Kidney glomerular epithelial cell (primary cell): ENCODE data around the gene BTBD2.

Experiments used
- DNase-seq: peaks from one replicate; lab custom pipeline; 2025; lab: John Stamatoyannopoulos, UW

The BTBD2 gene

DNA sequence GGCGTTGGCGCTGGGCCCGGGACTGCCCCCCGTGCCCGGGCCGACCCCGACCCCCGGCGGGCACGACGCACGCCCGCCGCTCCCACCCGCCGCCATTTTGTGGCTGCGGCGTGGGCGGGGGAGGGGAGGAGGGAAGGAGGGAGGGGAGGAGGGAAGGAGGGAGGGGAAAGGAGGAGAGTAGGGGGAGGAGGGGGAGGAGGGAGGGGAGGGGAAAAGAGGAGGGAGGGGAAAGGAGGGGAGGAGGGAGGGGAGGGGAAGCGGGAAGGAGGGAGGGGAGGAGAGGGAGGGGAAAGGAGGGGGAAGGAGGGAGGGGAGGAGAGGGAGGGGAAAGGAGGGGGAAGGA is at the start of gene BTBD2:
Gene BTBD2 (minus strand): TSS at position 107 of the 343 bp plus-strand sequence. CDS start 11 bp downstream, at position 96.
- DNase-seq = no peak

DNA sequence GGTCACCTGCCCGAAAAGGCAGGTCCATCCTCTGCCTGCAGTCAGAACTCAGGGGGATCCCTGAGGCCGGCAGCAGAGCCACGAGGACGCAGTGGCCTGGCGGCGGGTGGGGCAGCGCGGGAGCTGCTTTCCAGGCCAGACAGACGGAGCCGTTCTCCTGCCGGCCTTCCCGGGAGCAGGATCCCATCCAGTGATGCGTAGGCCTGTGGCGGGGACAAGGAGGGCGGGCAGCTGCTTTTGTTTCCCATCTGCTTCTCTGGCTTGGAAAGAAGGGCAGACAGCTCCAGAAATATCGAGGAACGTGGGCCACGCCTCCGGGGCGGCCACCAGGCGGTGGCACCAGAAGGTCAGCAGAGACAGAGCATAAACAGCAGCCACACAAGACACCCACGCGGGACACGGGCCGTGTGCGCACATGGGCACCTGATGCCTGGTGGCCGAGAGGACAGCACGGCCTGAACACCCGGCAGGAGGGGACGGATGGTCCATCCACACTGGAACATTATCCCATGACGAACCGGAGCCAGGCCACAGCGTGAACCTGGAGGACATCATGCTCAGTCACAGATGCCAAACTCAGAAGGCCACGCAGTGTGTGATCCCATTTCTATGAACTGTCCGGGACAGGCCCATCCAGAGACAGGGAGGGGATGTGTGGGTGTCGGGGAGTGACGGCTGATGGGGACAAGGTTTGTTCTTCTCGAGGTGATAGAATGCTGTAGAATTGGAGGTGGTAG is 49.4 kb upstream of the BTBD2 start:
- no peak for DNase-seq

- DNase-seq = no peak
These were observed 48.9 kb upstream of the BTBD2 start for GRCh38 chr19:2064395-2064787.

DNA sequence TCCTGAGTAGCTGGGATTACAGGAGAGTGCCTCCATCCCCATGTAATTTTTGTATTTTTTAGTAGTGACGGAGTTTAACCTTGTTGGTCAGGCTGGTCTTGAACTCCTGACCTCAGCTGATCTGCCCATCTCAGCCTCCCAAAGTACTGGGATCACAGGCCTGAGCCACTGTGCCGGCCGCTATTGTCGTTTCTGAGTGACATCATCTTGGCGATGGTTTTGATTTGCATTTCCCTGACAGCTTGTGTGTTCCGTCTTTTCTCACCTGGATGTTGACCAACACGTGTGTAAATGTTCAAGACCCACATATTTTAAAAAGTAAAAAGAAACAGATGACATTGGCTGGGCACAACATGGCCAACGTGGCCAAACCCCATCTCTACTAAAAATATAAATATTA is 48.3 kb upstream of the BTBD2 start:
- DNase-seq = no peak

- DNase-seq = no peak
These were observed 47.3 kb upstream of the BTBD2 start for GRCh38 chr19:2062770-2063169.

DNA sequence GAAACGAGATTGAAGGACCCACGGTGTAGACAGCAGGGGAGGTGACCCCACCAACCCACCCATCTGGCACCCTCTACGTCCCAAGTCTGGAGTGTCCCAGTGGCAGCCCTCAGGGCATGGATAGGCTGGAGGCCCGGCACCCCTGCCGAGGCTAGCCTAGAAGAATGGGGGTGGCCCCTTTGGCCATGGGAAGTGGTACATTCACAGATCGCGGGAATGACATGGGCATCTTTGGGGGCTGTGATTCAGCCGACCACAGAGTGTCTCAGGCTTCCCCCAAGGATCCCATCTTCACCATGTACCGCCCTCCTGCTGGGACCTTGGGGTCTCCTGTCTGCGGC is 46.8 kb upstream of the BTBD2 start:
- DNase-seq = no peak

DNA sequence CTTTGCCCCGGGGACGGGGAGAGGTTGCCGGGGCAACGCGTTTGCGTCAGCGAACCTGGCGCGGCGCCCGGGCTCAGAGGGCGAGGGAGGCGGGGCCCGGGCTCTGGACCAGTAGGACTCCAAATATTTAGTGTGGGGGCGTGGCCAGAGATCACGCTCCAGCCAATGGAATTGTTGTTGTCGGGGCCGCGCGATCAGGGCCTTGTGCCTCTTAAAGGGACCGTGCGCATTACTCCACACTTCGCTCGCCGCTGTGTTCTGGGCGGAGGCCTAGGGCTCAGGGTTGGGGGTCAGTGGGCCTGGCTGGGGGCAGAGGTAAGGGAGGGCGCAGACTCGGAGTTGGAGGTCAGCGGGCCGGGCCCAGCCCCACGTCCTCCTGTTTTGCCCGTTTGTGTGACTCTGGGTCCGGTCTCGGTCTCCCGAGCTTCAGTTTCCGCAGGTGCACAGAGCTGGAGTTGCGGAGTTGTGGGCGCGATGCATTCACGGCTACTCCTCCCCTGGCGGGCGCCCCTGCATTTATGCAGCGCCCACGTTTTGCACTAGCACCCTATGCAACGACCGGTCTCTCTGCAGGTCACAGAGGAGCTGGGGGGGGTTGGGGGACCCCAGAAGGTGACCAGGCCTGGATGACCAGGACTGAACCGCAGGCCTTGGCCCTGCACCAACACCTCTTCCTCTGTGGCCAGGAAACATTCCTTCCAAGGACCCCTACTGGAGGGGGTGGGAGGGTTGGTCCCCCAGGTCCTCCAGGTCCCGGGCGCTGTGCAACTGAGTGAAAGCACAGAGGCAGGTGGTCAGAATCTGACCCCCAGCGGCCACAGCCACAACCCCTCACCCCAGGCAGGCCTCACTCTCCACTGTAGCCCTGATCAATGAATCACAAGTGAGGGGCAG is 46.2 kb upstream of the BTBD2 start:
- peak; percentile 97 for DNase-seq

DNA sequence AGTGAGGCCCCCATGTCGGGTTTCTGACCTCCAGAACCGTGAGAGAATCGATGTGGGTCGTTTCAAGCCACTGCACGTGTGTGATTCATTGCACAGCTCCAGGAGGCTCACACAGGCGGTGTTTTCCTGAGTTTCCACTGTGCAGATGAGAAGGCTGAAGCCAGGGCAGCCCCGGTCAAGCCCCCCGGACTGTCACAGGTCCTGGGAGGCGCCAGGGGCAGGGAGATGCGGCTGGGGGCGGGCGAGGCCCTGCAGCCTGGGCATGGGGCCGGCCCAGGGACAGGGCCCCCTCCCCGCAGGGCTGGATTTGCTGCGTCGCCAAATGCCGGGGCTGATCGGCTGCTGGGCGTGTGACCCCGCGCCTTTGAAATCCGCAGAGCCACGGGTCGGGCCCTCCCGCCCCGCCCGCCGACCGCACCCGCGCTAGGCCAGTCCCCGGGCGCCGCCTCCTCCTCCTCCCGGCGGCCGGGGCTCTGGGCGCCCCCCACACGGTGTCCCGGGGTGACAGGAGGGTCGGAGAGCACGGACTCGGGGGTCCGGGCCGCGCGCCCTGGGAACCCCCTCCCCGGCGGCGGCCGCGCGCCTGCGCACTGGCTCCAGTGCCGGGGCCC is 45.5 kb upstream of the BTBD2 start:
- DNase-seq = peak; percentile 67

DNA sequence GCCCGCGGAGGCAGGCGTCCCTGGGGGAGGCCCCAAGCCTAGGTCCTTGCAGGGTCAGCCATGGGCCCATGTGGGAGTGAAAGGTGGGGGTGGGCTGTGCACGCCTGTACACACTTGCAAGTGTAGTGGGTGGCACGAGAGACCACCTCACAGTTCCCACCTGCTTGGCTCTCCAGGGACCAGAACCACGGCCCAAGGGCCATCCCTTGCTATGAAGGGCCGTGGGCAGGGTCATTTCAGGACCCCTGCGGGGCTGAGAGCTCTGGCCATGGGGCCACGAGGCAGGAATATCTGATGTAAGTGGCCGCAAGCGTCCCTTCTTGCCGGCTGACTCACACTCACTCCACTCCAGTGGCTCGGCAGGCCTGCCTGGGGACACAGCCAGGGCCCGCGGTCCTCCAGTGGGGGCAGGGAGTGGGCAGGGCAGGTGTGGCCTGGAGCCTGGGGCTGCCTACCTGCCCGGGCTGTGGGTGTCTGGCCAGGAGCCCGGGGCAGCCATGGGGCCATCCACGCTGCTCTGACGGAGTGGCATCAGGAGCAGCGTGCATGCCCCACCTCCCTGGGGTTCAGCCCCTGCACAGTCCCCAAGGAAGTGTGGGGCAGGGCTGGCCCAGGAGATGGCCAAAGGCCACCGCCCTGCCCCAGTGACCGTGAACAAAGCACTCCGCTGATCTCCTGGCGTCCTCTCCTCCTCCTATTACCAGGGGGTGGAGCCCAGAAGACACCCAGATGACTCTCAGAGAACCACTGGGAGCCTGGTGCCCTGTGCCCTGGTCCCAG is 44.1 kb upstream of the BTBD2 start:
- peak; percentile 72 for DNase-seq

DNA sequence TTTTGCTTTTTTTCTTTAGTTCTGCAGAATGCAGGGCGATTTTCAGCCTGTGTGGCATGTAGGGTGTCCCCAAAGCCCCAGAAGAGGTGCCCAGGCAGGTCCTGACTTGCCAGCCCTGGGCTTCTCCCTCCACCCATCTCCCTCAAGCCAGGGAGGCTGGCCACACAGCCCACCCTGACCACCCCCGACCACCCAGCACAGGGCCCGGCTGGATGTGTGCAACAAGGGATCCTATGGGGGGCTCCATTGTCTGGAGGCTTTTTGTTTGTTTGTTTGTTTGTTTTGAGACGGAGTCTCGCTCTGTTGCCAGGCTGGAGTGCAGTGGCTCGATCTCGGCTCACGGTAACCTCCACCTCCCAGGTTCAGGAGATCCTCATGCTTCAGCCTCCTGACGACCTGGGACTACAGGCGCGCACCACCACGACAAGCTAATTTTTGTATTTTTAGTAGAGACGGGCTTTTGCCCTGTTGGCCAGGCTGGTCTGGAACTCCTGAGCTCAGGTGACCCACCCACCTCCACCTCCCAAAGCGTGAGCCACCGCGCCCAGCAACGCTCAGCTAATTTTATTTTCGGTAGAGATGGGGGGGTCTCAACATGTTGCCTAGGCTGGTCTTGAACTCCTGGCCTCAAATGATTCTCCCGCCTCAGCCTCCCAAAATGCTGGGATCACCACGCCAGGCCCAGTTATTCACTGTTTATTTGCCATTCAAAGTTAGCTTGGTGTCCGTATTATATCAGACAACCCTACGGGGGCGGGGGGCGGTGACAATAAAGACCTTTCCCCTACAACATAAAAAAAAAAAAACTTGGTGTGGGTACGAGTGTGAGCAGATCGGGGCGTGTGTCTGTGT is 43.3 kb upstream of the BTBD2 start:
- no peak for DNase-seq

DNA sequence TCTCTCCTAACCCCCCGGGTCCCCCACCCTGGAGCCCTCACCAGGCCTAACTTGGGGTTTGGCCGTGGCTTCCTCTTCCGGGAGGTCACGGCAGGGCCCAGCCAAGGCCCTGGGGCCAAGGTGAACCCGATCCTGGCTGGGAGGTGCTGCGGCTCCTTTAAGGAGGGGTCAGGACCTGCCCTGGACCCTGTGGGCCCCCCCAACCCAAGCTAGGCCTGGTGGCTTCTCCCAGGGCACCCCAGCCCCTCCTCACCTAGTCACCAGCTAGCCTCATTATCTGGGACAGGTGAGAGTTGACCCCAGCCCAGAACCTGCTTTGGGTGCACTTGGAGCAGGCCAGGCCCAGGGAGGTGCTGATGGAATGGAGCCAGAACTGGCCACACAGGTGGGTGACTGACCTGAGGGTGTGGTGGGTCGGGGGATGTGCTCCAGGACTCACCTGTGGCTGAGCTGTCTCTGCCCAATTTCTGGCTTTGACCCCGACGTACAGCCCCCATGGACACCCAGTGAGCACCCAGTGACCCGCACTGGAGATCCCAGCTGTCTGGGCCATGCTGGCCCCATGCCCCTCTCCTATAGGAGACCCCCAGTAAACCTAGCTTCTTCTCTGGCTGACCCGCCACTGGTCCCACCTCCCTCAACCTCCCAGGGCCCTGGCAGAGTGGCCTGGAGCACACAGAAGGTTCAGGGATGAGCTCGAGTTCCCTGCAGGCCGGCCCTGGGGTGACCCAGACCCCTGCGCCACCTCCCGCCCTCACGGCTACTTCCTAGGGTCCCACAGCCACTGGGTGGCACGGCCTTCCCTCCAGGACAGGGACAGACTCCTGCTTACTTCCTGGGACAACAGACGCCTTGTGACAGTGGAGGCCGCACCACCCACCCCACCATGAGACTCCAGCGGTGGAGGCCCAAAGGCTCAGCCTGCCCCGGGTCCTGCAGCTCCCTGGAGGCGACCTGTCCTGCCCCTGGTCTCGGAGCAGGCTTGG is 42.3 kb upstream of the BTBD2 start:
- DNase-seq = no peak

DNA sequence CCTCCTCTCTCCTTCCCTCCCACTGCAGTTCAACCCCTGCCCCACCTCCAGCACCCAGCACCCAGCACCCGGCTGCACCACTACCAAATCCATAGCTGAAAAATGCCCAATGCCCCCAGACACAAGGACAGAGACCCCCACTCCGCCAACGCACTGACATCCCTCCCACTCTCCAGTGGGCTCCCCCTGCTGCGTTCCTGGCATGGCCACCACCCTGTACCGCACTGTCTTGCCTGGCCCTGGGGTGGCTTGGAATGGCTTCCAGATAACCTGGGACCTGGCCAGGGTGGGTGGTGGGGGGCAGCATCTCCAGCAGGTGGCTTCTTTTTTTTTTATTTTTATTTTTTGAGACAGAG is 41.3 kb upstream of the BTBD2 start:
- no peak for DNase-seq

GRCh38 chr19:2055931-2056836 is 40.7 kb upstream of the BTBD2 start:
- no peak for DNase-seq

DNA sequence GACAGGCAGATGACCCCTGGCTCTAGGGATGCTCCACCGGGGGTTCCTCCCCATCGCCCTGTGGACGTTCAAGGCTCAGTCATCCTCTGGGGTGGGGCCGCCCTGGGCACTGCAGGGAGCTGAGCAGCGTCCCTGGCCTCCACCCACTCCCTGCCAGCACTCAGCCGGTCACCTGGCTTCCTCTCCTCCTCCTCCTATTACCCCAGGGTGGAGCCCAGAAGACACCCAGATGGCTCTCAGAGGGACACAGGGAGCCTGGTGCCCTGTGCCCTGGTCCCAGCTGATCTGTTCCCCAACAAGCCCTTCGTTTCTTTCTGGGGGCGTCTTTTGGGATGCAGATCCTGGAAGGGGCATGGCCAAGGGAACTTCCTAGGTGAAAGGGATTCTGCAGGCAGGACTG is 39.2 kb upstream of the BTBD2 start:
- DNase-seq = no peak

DNA sequence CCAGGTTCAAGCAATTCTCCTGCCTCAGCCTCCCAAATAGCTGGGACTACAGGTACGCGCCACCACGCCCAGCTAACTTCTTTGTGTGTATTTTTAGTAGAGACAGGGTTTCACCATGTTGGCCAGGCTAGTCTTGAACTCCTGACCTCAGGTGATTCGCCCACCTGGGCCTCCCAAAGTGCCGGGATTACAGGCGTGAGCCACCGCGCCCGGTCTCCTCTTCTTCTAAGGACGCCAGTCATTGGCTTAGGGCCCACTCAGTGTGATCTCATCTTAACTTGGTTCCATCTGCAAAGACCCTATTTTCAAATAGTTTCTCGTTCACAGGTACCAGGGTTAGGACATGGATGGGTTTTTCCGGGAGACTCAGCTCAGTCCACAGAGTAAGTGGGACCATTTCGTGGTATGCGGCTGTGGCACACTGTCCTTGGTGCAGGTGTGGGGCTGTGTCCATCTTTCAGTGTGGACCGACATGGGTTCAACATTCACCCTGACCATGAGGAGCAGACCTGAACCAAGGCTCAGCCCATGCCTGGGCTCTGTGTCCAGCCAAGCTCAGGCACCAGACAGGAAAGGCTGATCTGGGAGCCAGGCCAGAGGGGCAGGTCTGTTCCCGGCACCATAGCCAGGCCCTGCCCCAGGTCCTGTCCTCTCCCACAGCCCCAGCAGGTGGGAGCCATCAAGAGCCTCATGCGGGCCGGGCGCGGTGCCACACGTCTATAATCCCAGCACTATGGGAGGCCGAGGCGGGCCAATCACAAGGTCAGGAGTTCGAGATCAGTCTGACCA is 38.3 kb upstream of the BTBD2 start:
- no peak for DNase-seq

- no peak for DNase-seq
These were observed 36.5 kb upstream of the BTBD2 start for GRCh38 chr19:2051773-2052704.
